GM18526 (cell line): ENCODE data around the gene FAM171A1.

ENCODE experiments used
- POLR2A ChIP-seq: IDR thresholded peaks from 3 replicates; pipeline ENCODE4 v1.6.1; 2011; ENCODE audit not compliant: insufficient read length; ENCODE audit errors: extremely low read depth

Gene FAM171A1

DNA sequence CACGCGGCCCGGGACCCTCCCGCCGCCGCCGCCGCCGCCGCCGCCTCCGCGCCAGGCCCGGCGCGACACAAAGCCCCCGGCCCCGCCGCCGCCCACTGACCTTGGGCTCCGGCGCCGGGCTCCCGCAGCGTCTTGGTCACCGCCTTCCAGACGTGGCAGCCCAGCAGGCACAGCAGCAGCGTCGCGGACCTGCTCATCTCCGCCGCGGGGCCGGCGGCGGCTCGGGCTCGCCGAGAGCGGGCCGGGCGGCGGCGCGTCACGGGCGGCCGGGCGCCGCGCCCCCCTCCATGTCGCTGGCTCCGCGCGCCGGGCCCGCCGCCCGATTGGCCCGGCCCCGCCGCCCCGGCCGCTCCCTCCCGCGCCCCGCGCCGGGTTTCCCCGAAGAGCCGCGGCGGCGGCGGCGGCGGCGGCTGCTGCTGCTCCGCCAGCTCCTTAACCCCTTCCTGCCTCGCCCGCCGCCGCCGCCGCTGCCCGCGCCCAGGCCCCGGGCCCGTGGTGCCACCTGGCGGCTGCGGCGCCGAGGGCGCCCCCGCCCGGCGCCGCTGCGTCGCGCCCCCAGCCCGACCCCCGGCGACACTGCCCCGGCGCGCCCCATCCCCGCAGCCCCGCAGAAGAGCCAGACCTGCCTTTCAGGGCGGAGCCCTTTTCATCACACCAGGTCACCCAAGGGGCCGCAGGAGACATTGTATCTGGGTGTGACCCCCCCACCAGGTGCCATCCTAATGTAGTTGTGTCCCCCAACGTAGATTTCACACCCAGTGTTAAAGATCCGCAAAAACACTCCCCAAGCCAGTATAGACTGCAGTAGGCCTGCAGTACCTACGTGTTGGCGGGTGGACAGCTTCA, at the start of gene FAM171A1:
TSS of gene FAM171A1 (minus strand) at position 434 of the 846 bp plus-strand sequence. CDS start at position 197, 237 bp downstream.
- TF ChIP-seq POLR2A, result no peak

GRCh38 chr10:15420858-15421257, 49.8 kb upstream of the FAM171A1 start:
- TF ChIP-seq POLR2A, result no peak

DNA sequence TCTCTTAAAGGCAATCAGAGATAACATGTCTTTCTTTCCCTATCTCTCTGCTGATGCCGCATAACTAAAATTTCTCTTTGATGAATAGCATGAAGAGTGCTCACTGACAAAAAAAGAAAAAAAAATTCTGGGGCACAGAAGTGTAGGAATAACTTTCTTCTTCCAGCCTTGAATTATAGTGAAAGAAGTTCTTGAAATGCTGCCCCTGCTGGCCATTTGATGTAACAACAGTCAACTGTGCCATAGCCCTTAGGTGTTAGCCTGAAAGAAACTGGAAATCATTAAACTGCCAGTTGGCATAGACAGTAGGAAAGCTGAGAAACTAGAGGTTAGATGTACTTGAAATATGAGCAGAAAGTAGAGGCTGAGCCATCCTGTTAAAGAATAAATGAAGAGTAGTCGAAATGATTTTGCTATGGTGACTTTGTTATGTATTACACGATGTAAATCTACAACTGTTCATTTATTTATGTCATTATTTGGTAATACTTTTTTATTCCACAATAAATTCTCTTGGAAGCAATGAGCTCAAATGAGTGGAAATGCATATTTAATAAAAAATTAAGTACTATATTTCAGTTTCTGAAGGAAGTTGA, 48.3 kb upstream of the FAM171A1 start:
- TF ChIP-seq POLR2A, result no peak

GRCh38 chr10:15416034-15416433, 44.9 kb upstream of the FAM171A1 start:
- TF ChIP-seq POLR2A, result no peak

DNA sequence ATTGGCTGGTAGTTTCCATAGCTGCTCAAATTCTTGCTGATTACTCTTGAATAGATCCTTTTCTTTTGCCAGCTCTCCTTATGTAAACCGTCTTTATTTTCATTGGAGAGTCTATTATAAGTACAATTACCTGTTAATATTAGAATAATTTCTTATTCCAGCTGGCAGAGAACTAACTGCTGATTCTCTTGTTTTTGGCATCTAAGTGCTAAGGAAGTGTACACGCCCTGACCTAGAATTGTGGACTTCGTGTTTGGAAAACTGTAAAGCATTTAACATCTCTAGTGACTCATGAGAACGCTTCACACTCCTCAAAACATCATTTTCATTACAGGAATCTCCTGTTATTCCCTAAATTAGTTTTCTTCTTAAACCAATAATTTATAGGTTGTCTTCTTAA, 39.9 kb upstream of the FAM171A1 start:
- no peak for TF ChIP-seq POLR2A

- TF ChIP-seq POLR2A, result no peak
Measured at GRCh38 chr10:15408557-15408956, 37.5 kb upstream of the FAM171A1 start.

DNA sequence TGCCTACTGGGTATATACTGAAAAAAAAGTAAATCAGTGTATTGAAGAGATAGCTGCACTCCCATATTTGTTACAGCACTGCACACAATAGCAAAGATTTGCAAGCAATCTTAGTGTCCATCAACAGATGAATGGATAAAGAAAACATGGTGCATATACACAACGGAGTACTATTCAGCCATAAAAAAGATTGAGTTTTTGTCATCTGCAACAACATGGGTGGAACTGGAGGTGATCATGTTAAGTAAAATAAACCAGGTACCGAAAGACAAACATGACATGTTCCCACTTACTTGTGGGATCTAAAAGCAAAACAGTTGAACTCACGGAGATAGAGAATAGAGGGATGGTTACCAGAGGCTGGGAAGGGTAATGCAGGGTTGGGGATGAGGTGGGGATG, 34.2 kb upstream of the FAM171A1 start:
- TF ChIP-seq POLR2A, result no peak

DNA sequence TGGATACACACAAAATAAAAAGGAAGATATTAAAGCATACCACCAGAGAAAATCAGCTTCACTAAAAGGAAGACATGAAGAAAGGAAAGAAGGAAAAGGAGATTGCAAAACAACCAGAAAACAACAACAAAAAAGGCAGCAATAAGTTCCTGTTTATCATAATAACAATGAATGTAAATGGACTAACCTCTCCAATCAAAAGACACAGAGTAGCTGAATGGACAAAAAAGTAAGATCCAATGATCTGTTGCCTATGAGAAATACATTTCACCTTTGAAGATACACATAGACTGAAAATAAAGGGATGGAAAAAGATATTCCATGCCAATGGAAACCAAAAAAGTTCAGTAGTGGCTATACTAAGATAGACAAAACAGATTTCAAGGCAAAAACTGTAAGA, 30.3 kb upstream of the FAM171A1 start:
- no peak for TF ChIP-seq POLR2A

DNA sequence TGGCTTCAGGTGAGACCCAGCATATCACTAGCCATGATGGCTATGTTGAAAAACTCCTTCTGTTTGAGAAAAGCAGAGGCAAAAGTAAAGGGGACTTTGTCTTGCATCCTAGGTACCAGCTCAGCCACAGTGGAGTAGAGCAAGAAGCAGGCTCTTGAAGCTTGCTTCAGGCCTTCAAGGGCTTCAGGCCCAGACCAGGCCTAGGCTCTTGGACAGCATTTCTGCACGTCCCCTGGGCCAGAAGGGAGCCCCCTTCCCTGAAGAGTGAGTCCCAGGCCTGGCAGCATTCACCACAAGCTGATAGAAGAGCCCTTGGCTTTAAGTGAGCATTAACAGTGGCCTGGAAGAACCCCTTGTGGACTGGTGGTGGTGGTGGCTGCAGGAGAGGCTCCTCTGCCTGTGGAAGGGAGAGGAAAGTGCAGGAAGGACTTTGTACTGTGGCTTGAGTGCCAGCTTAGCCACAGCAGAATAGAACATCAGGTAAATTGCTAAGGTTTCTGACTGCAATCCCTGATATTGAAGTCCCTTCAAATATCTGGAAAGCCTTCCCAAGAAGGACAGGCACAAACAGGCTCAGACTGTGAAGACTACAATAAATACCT, 28.1 kb upstream of the FAM171A1 start:
- no peak for TF ChIP-seq POLR2A

GRCh38 chr10:15395935-15396334, 24.8 kb upstream of the FAM171A1 start:
- no peak for TF ChIP-seq POLR2A

DNA sequence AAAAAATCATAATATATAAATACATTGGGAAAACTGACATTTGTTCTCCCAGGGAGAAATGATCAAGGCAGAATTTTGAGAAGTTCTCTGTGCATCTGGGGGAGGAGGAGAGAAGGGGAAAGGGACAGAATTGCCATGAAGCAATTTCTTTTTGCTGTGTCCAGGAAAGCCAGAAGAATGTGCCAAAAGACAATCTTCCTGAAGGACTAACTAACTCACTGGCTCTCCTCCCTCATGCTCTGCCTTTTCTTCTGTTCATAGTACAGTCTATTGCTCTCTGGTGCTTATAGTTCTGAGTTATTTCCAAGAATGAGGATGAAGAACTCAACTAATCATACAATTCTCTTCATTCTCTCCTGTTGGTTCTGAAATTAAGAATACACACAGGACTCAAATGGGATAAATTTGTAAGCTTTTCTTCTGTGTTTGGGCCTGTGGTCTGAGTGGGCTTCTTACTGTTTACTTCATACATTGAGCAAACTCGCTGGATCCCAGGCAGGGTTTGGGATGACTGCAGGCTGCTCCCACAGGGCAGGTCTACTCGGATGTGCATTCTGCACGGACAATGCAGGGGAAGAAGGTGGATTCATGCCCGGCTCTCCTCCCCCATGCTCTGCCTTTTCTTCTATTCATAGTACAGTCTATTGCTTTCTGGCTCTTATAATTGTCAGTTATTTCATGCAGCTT, 22.2 kb upstream of the FAM171A1 start:
- TF ChIP-seq POLR2A, result no peak

GRCh38 chr10:15391491-15391890, 20.4 kb upstream of the FAM171A1 start:
- no peak for TF ChIP-seq POLR2A

GRCh38 chr10:15387021-15387420, 15.9 kb upstream of the FAM171A1 start:
- no peak for TF ChIP-seq POLR2A

- TF ChIP-seq POLR2A, result no peak
Measured at GRCh38 chr10:15385552-15386455, 14.7 kb upstream of the FAM171A1 start.

GRCh38 chr10:15381420-15381819, 10.3 kb upstream of the FAM171A1 start:
- no peak for TF ChIP-seq POLR2A
